ENCODE results near the gene RMDN2.

DNA sequence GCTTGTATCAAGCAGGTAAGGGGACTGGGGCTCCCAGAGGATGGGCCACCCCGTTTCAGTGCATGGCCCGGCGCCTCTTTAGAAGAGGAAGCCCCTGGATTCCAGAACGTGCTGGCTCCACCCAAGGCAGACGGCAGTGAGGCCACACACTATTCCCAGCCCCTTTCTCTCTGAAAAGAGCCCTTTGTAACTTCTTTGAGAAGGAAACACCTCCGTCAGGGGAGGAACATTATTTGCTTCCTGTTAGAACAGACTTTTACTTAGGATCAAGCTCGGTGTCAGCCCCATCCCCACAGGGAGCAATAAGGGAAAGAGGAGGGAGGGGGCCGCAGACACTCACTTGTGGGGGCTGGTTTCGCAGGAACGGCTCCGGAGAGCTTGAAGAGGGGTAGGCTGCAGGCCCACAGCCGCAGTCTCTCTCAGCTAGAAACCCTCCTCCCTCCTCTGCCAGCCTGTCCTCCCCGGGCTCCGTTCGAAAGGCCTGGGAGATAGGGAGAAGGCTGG lies 49.6 kb upstream of the RMDN2 start:
- TF ChIP-seq, protein P1, sequence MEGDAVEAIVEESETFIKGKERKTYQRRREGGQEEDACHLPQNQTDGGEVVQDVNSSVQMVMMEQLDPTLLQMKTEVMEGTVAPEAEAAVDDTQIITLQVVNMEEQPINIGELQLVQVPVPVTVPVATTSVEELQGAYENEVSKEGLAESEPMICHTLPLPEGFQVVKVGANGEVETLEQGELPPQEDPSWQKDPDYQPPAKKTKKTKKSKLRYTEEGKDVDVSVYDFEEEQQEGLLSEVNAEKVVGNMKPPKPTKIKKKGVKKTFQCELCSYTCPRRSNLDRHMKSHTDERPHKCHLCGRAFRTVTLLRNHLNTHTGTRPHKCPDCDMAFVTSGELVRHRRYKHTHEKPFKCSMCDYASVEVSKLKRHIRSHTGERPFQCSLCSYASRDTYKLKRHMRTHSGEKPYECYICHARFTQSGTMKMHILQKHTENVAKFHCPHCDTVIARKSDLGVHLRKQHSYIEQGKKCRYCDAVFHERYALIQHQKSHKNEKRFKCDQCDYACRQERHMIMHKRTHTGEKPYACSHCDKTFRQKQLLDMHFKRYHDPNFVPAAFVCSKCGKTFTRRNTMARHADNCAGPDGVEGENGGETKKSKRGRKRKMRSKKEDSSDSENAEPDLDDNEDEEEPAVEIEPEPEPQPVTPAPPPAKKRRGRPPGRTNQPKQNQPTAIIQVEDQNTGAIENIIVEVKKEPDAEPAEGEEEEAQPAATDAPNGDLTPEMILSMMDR (conservative IDR thresholded peaks at IDR 0.05), result no peak
- TF ChIP-seq EZH2 (IDR thresholded peaks at IDR 0.05; ENCODE audit: low read depth), result no peak
